ENCODE results near the gene E2F8.
A peak's percentile ranks its signal among the peaks of the same experiment; 100 is the strongest.

The E2F8 gene

DNA sequence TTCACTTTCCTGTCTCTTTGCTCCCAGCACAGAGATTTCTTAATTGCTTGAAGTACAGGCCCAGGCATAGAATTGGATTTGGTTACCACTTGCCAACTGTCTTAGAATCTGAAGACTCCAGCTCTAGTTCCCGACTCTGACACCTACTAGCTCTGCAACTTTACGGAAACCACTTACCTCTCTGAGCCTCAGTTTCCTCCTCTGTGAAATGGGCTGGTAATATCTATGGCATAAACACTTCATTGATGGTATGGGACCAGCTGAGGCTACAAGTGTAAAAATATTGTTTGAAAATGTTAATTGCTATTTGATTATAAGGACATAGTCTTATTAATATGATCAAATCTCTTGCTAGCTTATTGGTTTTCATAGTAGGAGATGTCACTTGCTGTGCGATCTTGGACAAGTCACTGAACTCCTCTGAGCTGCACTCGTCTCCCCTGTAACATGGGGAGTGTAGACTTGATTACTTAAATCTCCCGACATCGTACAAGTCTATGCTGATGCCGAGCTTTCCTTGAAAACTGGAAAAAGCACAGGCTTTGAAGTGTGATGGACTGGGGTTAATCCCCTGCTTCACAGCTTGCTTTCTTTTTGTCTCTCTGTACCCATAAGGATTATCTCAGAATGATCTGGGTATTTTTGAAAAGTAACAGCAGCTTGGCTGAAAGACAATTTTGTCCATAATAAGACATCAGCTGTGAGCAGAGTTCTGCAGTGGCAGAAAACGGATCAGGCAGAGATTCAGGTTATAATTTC lies 11.8 kb upstream of the E2F8 start:
- no peak for DNase-seq (ENCODE audit: extremely low read depth in 1 of 2, low read depth in 1 of 2)

DNA sequence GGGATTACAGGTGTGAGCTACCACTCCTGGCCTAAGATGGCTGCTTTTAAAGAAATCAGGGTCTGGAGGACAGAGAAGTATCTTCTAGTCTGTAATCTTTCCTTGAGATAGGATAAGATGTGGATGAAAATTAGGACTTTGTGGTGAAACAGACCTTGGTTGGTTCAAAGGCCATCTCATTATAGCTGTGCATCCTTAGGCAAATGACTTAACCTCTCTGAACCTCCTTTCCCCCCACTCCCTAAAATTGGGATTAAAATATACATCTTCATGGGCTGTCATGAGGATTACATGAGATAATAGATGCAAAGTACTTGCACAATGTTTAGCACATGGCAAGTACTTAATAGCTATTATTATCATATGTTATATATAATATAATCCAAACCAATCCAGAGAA lies 10.8 kb upstream of the E2F8 start:
- DNase-seq (ENCODE audit: extremely low read depth in 1 of 2, low read depth in 1 of 2) = no peak

DNA sequence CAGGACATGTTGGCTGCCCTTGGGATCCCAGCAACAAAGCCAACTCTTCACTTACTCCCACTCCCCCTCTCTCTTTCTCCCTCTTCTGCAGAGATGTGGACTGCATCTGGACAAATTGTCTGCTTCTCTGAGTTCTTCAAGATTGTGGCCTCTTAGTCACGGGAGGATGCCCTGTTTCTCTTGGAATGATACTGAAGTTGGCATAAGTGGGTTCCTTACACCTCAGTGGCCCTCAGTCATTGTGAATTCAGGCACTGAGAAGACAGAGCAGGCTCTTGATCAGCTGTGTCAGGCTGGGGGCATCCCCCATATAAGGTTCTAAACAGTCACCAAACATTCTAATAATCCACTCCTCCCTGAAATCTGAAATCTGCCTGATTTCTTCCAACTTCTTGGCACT lies 6.1 kb upstream of the E2F8 start:
- no peak for DNase-seq (ENCODE audit: extremely low read depth in 1 of 2, low read depth in 1 of 2)

DNA sequence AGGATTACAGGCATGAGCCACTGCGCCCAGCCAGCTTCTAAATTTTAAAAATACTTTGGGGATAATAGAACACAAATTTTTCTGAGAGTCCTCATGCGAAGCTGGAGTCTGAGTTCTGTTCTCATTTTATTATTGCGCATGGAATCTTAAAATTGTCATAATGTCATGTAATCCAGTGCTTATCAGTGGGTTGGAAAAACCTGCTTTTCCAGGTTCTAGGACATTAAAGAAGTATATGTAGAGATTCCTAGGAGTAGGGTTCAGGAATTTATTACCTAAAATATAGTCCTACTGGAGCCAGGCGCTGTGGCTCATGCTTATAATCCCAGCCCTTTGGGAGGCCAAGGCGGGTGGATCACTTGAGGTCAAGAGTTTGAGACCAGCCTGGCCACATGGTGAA lies 4.6 kb upstream of the E2F8 start:
- DNase-seq (ENCODE audit: extremely low read depth in 1 of 2, low read depth in 1 of 2) = no peak

DNA sequence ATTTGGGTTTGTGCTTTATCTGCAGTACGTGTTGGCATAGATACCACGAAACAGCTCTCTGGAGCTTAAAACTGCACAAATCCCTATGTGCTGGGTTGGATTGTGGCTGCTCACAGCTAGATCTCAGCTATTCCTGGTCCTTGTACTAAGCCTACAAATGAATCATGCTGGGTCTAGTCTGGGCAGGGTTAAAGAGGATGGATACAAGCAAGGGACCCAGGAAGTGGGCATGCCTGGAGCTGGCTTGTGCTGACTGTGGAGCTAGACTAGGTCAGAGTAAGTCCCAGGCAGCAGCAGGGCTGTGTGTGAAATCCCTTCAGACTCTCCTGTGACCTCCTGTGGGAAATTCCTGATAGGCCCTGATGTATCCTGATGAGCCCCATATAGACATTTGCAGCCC lies 3.9 kb upstream of the E2F8 start:
- no peak for DNase-seq (ENCODE audit: extremely low read depth in 1 of 2, low read depth in 1 of 2)

DNA sequence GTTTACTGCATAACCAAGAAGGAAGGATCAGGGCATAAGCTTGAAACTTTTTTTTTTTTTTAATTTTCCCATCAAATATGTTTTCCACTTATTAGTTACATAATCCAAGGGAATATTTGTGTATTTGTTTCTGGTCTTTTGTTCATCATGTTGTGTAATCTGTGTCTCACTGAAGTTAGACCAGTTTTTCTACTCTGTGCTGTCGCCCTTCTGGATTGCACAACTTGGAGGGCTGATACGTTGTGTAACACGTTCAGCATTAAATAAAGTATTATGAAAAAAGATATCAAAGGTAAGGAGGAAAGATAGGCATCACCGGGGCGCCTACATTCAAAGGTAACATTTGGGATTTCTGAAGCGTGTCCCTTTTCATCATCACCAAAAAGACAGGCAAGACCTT lies 3.3 kb upstream of the E2F8 start:
- no peak for DNase-seq (ENCODE audit: extremely low read depth in 1 of 2, low read depth in 1 of 2)

DNA sequence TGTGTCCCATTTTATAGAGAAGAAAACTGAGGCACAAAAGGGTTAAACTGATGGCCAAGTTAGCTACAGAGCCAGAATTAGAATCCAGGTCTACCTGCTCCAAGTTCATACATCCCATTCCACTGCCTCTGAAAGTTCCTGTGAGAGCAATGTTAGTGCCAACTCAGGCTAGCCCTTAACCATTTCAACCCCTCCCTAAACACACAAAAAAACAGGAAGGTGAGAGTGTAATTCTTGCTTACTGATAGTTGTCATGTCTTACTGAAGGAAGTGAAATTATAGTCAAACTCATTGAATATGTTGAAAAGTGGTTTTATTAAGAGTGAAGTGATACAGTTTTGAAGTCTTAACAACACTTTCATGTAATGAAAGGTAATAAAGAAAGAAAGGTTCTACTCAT lies 2.9 kb upstream of the E2F8 start:
- DNase-seq (ENCODE audit: extremely low read depth in 1 of 2, low read depth in 1 of 2) = no peak

DNA sequence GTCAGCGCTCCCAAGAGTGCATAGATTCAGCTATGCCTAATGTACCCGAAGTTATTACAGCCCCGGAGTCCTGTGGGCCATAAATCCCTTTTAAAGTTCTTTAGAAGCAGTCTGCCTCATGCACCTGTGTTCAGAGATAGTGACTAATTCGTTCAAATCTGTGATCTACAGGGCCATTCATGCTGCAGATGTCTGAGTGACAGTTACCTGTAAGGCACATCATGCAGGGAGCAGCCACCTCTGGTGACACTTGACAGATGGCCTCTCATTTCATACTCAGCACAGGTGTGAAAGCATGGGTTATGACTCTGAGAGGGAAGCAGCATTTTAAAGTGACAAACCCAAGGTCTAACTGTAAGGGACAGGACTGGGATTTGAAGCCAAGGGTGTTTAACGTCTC lies 2.4 kb upstream of the E2F8 start:
- DNase-seq (ENCODE audit: extremely low read depth in 1 of 2, low read depth in 1 of 2) = no peak

DNA sequence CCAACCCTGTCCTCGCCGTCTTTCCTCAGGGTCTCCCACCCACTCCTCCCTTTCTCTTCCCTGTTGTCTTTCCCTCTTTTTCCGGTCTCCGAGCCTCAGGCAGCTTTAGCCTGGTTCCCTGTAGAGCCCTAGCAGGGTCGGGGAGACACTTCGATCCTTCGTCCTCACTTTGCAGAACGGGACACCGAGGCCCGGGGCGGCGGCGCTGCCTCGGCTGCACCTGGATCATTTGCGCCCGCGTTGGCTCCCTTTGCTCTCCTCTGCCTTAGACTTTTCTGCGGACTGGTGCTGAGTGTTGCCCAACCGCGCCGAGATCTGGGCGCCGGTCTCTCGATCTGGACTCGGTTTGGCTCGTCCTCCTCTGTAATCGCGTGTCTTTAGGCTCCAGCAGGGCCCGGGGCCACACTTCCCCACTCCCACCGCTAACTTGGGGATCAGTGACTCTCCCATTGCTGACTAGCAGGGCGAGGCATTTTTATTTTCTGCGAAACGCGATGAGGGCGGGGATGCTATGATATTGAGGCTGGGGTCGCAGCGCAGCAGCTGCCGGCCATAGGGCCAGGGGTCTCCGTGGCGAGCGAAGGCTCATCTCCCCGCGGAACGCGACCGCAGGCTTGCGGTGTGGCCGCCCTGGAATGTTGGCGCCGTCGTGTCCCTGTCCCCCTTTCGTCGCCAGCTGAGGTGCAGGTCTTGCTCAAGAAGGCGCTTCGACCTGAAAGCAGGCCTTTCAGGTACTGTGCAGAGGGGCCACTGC lies 1.6 kb upstream of the E2F8 start:
- DNase-seq (ENCODE audit: extremely low read depth in 1 of 2, low read depth in 1 of 2) = no peak

DNA sequence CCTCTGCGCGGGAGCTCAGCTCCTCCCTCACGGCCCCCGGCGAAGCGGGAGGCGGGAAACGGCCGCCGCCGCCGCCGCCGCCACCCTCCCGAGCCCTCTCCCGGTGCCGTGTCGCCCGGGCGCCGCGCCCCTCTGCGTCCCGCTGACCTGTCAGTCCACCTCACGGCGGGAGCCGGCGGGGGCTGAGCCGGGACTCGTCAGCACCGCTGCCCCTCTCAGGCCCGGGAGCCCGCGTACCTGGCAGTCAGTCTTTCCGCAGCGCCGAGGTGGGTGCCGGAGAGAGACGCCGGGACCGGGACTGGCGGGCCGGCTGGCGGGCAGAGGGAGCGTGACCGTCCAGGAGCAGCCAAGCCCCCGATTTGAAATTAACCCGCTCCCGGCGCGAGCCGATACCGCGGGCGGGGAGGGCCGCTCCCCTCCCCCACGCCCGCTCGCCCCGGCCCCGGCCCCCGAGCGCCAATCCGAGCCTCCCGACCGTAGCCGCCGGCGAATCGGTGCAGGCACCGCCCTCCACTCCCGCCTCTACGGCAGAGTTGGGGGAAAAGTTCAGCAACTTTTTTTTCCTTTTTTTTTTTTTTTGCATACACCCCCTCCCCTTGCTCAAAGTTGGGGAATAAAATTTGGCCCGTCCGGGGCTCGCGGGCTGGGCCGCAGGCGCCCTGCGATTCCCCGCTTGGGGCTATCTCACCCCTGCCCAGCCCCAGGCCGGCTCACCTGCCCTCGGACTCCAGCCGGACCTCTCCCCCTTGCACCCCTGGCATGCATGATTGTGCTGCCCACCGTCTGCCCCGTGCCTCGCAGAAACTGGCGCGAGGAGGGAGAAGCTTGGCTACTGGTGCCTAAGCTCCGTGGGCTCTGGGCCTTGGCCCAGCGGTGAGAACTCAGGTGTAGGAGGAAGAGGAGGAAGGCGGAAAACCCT lies 774 bp upstream of the E2F8 start:
- DNase-seq (ENCODE audit: extremely low read depth in 1 of 2, low read depth in 1 of 2) = peak in 1 of 2 donors; percentile 29

DNA sequence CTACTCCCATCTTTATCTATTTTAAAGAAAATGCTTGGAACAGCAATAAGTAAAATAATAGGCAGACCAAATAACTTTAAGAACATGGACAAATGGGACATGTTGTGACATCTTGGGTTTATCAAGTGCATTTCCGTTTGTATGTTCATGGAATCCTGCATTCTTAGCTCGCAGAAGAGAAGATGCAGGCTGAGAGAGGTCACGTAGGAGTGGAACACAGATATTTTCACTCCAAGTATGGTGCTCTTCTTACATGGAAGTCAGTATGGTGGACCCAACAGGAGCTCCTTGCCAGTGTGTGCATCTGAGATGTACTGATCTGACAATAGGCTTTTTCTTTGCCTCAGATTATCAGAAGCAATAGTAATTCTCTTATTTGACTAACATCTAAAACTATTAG lies 1.7 kb downstream of the E2F8 start:
- DNase-seq (ENCODE audit: extremely low read depth in 1 of 2, low read depth in 1 of 2) = no peak

DNA sequence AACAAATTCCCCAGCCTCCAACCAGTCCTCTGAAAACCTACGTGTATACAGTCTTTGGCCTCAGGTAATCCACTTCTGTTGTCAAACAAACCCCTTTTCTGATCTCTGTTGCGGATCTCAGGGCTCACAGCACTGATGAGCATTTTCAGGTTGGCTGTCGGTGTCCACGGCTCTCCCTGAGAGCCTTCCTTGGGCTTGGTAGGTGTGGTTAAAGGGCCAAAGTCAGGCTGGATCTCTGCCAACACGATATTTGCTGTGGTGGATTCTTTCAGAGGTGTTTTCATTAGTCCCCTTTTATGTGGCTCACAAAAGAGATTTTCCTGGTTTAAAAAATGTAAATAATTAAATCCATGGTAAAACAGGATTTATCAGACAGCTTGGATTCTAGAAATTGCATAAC lies 2.9 kb downstream of the E2F8 start:
- DNase-seq (ENCODE audit: extremely low read depth in 1 of 2, low read depth in 1 of 2) = no peak

DNA sequence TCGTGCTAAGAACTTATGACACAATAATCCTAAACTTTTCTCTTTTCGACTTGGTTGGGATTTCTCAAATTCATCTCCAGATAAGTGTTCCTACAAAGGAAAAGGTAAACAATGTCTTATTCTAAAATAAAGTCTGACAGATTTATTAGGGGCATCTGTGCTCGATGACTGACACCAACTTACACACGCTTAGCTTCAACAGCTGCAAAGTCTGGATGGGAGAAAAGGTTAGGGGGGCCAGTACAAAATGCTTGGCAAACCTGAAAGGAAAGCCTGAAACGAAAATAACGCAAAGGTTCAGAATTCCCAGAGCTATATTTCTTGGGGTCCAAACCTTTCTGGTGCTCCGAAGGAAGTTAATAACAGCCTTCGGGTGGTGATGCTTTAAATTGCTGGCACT lies 3.4 kb downstream of the E2F8 start:
- DNase-seq (ENCODE audit: extremely low read depth in 1 of 2, low read depth in 1 of 2) = no peak

DNA sequence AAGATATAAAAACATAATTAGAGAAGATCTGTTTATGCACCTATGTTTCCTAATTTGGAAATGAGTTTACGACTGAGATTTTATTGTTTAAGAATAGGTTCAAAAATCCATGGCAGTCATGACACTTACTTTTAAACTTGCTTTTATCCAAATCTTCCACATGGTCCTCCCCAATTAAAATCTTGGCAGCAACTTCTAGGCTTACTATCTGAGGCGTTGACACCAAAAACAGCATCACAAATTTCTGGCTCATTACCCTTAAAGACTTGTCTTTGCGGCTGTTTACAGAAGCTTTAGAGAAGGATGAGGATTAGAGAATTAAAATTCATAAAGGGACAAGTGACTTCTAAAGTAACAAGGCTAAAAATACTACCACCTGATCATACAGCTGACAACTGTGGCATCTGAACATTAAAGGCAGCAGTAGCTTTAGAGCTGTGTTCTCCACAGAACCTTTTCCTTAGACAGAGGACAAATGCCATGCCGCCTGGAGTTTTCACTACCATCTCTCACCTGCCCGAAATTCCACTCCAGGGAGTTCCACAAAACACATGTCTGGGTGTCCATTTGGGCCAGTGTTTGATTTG lies 6.4 kb downstream of the E2F8 start:
- no peak for DNase-seq (ENCODE audit: extremely low read depth in 1 of 2, low read depth in 1 of 2)

DNA sequence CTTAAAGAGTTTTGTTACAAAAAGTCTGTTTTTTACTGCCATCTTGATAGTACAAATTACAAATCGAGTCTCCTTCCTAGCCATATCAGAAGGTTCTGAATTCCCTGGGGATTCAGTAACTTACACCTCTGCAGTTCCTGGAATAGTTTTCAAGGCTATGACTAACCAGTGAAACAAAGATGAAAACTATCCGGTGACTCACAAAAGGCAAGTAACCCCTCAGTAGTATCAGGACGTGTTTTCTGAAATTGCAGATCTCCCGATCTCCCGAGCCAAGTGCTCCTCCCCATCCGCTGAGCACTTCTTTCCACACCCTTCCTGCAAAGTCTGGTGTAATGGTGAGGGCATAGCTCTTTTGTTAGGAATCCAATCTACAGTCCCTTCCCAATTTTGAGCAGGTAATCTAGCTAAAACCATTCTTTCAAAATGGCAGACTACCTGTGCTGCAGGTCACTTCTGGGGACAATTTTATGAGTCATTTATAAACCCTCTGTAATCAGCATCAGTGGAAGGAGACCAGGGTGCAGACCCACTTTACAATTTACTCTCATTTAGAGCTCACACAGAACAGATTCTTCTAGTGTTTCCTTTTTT lies 7.7 kb downstream of the E2F8 start:
- no peak for DNase-seq (ENCODE audit: extremely low read depth in 1 of 2, low read depth in 1 of 2)

DNA sequence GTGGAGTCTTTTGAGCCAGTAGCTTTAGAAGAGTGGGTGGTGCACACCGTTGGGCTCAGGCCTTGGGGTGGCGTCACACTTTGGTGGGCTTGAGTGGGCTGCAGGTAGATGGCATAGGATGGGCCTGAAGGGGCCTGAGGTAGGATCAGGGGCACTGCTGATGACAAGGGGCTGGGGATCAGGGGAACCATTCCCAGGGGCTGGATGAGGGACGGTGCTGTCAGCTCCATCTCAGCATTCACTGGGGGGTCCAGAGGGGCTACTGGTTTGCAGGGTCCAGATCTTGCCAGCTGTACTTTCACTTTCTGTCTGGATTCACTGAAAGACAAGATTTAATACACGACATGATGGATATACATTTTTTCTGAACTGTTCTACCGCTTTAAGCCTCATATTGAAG lies 11.1 kb downstream of the E2F8 start:
- no peak for DNase-seq (ENCODE audit: extremely low read depth in 1 of 2, low read depth in 1 of 2)

DNA sequence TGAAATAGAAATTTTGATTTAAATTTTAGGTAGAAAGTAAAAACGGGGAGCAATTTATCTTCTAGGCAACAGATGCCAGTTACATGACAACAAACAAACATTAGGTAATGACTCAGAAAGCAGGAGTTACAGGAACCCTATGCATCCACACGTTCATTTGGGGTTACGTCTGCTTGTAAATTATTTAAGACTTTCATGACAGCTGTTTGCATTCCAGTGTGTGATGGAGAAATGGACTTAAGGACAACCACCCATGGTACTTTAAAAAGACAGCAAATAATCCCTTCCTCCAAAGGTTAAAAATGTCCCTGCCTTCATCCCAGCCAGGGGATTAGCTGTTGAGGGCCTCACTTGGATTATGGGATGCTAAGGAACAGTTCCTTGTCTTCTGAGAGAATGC lies 11.8 kb downstream of the E2F8 start:
- DNase-seq (ENCODE audit: extremely low read depth in 1 of 2, low read depth in 1 of 2) = no peak

DNA sequence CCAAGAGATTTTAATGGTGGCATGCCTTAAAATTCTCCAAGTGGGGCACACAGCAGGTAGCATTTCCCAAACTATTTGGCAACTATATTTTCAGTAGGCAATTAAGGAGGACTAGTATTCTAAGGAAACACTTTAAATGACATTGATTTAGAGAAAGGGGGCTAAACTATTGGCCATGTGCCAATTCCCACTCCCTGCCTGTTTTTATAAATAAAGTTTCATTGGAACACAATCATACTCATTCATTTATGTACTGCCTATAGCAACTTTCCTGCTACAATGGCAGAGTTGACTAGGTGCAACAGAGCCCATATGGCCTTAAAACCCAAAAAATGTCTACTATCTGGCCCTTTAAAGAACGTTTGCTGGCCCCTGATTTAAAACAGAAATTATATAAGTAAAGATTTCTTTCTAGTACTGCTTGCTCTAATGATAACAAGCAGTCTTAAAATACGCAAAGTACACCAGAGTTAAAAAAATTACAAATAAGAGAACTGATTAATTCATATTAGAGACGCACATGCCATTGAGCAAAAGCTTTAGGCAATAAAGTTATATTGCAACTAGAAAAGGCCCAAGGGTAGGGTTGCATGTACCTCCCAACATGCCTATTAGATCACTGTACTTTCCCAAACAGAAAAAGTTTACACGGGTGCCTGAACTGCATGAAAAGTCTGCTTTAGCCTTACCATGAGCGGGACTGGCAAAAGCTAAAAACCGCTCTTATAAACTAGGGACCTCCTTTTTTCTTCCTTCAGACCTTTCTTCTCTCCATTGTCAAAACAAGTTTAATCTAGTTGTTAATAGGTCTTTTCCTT lies 14.2 kb downstream of the E2F8 start:
- DNase-seq (ENCODE audit: extremely low read depth in 1 of 2, low read depth in 1 of 2) = no peak

DNA sequence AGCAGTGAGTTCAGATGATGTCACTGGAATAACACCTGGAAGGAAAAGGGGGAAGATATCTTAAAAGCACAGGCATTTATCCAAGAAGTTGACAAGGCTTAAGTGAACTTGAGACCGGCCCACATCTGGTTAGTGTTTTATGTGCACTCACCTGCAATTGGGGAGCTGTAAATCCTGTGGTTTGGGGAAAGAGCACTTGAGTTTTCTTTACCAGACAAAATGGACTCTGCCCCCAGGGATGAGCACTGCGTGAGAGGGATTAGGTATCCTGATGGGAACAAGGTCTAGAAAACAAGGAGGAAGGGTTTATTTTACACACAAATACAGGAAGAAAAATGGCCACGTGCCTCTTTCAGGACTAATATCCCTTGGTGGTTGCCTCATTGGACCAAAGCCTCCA lies 15.2 kb downstream of the E2F8 start:
- DNase-seq (ENCODE audit: extremely low read depth in 1 of 2, low read depth in 1 of 2) = no peak

DNA sequence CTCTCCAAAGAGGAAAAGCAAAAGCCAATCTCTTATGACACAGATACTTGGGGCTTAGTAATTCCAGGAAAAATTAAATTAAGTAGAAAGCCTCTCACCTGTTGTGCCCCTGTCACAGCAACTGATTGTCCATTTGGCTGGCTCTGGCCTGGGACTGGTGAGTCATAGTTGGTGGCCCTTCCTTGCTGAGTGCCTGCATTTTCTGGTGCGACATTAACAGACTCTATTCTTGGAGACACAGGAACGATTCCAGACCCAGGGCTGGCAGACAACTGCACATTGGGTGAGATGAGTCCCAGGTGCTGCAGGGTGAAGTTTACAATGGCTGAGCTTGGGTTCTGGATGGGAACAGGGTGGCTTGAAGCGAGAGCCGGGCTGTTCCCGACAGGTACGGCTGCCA lies 15.6 kb downstream of the E2F8 start:
- DNase-seq (ENCODE audit: extremely low read depth in 1 of 2, low read depth in 1 of 2) = no peak
